Activated CD4-positive, alpha-beta T cell treated with anti-CD3 and anti-CD28 coated beads for 48 hours (primary cell): ENCODE results near the gene KCNC1.

Experiments used
- DNase-seq: peaks from one replicate; pipeline ENCODE4 v3.0.0-alpha.2; 2020

The KCNC1 gene

DNA sequence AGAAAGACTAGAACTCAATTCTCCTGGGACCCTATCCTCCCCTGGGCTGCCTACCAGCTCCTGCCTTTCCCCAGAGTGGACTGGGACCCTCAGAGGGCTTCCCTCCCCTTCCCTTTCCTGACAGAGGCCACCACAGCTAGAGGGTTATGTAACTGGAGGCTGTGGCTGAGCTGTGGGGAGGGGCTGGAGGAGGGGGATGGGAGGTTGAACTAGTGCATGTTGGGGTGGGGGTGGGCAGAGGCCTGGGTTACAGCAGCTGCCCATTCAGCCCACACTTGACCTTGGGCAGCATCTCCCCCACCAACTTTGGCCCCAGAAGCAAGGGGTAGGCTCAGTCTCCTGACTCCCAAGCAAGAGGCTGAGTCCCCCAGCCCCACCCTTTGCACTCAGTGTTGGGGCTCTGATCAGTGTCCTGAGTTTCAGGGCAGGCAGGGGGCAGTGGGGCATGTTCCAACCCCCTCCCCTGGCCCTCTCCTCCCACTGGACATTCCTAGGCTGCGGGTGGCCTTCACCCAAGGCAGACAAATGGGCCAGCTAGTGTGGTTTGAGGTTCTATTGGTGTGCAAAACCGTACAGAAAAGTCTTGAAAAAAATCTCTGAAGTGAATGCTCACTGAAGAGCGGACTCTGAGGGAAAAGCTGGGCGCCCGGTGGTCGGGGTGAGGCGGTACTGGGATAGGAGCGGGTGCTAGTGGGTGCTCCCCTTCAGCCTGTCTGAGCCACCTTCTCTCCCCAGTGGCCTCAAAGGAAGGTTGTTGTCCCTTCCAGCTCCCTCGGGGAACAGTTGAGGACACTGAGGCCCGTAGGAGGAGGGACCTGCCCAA, 3.8 kb downstream of the KCNC1 start:
- DNase-seq: no peak

DNA sequence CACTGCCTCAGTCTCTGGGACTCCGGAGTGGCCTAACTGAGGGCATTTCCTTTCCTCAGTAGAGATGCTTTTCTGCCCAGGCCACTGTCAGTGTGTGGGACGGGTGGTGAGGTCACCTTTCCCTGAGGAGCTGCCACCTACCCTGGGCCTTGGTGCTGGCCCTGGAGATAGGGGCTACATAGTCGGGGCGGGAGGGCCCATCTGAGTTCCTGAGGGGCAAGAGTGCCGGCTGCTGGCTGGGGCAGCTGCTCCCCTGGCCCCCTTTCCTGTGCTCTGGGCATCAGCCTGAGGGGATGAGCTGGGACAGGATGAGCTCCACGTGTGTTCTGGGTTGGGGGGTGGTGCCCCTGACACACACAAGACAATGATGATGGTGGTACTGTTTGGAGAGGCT, 5.4 kb downstream of the KCNC1 start:
- no peak for DNase-seq

DNA sequence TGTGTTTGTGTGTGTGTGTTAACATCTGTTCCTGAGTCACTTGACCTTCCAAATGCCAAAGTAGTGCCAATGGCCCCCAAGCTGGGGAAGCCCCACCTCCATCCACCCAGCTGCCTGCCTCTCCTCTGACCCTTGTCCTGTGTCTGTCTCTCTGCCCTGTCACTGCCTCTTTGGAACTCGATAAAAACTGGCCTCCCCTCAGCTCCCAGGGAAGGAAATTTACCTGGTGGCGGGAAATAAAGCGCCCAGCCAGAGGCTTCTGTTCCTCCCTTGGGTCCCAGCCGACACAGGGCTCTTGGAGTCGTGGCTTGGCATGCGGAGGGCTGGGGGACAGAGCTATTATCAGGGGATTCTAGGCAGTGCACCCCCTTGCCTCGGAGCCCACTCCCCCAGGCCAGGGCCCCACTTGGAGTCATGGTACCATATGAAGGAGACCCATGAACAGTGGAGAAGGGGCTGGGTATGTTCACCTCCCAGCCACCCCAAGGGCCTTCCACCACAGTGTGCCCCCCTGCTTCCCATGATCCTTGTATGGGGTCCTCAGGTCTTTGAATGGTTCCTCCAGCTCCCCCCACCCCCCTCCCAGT, 6.2 kb downstream of the KCNC1 start:
- DNase-seq: no peak

DNA sequence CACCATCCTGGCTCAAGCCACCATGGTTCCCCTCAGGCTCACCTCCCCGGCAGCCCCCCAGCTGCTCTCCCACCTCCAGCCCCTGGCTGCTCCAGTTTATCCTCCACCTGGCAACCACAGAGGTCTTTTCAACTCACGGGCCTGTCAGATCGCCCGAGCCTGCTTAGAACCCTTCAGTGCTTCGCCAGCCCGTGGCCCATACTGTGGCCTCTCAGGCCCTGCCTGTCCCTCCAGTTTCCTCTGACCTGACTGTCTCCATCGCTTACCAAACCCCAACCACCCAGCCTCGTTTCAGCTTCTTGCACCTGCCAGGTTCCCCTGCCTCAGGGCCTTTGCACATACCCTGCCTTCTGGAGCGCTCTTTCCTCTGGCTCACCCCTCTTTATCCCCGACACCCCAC, 6.9 kb downstream of the KCNC1 start:
- no peak for DNase-seq

DNA sequence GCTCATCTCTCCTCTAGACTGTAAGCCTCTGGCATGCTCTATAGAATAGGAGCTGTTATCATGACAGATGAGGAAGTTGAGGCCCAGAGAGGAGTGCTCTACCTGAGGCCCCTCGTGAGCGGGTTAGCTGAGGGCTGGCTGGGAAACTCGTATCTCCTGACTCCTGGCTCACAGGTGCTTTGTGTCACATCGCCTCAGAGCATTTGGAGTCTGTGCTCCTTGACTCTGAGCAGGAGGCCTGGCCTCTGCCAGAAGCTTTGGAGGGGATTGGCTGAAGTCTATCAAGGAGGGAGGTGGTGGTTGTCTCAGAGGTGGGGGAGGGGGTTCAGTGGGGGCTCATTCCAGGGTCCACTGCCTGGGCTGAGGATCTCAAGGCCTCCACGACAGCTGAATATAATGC, 7.4 kb downstream of the KCNC1 start:
- no peak for DNase-seq

DNA sequence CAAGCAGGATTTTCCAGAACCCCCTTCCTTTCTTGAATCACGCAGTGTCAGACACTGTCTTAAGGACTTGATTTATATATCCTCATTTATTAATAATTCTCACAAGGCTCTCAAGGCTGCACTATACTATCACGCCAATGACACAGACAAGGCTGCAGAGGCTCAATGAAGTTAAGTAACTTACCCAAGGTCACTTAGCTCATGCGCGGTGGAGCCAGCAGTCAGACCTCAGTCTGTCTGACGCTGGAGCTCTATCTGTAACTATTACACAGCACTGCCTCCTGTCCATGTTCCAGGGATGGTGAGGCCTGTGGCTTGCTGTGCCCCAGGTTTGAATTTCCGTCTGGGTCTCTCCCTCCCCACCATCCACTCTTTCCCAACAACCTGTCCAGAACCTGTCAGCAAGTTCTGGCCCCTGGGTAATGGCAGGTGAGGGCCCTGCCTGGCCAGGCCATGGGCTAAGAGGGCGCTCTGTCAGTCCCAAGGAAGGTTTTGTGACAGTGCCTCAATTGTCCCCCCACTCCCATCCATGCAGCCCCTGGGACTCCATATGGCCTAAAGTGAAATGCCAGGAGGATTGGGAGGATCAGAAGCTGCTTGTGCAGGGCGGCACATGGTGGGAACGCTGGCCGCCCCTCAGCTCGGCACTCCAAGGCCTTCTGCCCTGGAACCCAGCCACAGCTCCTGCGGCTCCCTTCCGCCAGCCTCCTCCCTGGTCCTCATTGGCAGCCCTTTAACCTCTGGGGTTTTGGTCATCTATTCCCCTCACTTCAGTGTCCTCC, 8.6 kb downstream of the KCNC1 start:
- no peak for DNase-seq

DNA sequence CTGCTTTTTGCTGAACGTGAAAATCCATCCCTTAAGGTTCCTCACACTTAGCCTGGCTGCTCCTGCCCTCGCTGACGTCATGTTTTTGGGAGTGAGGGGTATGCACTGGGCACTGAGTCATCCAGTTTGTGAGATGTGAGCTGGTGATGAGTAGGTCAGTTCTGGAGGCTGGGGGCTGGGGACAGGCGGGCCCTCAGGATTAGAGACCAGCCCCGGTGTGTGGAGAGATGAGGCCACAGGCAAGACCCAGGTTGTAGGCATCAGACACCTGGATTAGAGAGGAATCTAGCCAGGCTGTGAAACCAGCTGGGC, 9.2 kb downstream of the KCNC1 start:
- no peak for DNase-seq

DNA sequence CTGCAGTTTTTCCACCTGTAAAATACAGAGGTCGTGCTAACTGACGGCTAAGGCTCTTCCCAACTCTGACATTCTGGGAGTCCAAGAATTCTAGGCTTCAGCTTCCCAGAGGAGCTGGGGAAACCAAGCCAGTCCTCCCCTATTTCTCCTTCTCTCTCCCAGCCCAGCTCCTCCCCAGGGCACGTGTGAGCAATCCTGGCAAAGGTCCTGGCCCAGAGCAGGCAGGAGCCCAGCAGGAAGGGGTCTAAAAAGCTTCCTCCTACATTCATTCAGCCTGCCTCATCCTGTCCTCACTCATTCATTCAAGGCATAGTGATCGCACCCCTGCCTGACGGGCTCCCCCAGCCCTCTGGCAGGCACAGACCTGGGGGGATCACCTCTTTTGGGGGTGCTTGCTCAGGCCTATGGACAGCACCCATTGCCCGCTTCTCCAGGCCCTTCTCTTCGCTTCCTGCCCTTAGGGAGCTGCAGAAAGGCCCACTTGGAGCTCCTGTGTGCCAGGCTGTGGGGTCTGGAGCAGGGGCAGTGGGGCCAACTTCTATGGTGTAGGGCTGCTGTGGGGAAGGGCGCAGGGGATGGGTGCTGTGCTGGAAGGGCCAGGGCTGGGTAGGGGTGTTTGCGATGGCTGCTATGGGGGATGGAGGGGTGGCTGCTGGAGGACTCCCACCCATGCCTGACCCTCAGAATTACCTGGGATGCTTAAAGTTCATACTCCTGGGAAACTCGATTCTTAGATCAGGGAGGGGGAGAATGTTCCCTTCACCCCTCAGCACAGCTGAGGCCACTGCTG, 9.8 kb downstream of the KCNC1 start:
- DNase-seq: no peak

DNA sequence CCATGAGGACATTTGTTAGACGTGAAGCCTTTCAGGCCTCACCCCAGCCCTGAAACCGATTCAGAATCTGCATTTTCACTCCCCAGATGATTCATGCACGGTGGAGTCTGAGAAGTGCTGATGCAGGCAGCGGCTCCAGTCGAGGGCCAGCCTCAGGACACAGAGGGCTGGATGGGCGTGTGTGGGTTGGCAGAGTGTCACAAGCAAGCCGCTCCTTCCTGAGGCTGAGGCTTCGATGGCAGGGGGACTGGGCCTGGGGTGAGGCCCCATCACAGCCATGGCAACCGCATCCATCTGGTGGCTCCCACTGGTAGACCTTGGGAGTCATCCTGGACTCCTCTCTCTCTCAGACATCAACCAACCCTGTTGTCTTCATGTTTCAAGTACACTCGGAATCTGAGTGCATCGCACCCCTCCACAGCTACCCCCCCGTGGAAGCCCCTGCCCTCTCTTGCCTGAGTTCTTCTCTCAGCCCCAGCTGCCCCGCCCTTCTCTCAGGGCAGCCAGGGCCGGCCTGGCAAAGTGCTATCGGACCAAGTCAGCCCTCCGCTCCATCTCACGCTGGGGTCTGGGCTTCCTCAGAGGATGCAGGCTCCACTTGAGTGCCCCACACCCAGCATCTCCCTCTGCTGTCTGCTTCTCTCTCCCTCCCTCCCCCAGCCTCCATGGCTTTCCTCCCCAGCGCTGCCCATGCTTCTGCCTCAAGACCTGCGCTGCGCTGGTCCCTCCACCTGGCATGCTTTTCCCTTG, 10.6 kb downstream of the KCNC1 start:
- DNase-seq: no peak

DNA sequence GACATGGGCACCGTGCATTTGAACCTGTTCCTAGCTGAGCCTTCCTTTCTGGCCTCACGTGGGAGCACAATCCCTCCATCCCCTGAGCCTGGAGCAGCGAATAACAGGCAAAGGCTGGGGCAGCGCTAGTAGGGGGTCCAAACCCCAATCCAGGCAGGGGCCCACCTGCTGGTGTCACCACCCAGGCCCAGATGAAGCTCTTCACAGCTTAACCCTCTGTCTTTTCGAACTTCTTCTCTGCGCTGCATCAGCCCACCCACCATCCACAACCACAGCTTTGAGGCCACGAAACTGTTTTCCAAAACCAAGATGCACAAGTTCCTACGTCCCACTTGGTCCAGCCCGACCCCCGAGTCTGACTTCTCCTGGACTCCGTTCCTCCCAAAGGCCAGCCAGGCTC, 11.5 kb downstream of the KCNC1 start:
- no peak for DNase-seq

DNA sequence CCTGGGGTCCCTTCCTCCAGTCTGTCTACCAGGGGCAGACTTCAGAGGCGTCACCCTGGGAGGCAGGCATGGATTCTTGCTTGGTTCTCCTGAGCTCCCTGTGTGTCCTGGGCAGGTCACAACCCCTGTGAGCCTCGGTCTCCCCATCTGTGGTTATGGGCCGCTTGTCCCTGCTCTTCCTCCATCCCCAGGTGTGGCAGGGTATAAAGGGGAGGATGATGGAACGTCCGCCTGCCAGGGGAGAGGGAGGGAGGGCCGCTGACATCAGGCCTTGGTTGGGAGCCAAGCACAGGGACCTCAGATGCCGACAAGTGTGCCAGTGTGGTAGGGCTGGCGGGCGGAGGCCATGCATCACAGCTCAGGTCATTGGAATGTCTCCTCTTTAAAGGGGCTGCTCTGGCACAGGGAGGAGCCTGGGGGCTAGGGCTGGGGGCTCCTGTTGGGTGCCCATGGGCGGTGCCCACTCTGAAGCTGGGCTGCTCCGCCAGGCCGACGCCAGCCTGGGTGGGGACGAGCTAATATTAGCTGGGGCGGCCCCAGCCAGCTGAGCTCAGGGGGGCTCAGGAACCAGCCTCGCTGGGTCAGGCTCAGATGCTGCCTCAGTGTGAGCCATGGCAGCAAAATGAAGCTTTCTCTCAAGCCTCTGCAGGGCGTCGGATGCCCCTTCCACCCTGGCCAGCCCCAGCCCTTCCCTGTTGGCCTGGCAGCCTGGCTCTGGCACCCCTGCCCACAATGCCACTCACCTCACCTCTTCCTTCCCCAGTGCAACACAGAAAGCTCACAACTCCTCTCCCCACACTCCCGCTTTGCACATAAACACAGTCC, 12.8 kb downstream of the KCNC1 start:
- DNase-seq: no peak

DNA sequence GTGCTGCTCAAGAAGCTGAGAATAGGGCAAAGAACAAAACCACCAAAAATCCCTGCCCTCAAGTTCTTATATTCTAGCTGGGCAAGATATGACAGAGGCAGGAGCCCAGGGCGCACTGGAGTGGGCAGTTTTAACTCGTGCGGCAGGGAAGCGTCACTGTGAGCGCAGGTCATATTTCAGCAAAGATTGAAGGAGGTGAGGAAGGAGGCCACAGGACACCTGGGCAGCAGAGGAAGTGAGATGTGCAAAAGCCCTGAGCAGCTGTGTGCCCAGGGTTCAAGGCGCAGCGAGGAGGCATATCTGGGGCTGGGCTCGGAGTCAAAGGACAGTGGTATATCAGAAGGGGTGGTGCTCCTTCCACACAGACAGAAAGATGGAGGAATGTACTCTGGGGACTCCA, 13.5 kb downstream of the KCNC1 start:
- DNase-seq: no peak

DNA sequence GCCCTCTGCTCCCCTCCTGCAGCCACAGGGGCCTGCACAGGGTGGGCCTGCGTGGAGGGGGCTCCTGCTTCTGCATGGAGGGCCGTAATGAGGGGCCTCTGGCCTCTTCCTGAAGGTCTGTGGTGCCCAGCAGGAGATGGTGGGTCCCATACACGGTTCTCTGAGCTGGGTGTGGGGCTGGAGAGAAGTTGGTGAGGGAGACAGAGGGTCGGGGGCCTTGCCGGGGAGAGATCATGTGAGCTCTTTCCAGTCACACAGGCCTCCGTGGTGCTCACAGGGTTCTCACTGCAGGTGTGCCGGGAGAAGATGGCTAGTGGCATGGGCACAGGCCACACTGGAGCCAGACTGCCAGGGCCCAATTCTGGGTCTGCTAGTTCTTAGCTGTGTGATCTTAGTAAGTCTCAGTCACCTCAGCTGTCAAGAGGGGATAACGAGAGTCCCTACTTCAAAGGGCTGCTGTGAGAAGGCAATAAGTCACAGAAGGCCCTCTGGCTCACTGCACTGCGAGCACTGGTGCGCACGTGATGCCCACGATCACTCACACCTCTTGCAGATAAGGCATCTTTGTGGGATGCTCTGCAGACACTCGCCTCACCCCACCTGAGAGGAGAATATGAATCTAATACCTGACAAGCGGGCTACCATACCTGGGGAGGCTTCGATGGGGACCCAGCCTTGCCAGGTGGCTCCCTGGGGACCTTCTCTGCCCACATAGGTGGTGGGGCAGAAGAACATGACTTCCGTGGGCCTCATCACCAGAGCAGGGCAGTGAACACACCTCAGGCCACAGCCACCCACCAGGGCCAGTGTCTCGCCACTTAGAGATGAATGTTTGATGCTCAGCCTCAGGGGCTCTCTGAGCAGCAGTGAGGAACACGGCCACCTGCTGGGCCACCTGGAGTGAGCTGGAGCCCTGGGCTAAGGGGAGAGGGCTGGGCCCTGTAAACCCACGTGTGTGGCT, 14.5 kb downstream of the KCNC1 start:
- no peak for DNase-seq

DNA sequence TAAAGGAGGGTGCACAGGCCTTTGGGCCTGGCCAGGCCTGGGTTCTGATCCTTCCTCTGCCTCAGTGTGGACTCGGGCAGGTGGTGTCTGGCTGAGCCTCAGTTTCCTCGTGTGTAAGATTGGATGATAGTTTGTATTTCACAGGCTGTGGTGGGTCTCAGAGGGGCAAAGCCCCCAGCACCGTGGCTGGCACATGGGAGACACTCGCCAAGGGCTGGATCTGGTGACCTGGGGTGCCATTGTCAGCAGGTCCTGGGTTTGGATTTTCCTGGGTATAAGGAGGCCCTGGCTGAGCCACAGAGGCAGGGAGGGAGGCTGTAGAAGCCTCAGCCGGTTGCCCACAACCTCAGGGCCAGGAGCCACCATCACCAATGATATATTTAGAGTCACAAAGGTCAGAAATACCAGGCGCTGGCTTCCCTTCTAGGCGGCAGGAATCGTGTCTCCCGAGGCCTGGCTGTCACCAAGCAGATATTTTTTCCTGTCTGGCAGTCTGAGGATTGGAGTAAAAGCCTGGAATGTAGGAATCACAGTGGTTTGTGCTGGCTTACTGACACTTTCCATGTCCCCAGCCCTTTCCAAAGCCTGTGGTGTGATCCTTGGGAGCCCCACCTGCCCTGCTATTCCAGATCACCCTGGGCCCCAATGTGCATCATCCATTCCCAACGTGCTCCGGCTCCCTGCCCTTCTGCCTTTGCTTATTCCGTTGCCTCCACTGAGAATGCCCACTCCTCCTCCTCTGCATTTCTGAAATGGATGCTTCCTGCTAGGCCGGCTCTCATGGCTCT, 15.6 kb downstream of the KCNC1 start:
- no peak for DNase-seq

DNA sequence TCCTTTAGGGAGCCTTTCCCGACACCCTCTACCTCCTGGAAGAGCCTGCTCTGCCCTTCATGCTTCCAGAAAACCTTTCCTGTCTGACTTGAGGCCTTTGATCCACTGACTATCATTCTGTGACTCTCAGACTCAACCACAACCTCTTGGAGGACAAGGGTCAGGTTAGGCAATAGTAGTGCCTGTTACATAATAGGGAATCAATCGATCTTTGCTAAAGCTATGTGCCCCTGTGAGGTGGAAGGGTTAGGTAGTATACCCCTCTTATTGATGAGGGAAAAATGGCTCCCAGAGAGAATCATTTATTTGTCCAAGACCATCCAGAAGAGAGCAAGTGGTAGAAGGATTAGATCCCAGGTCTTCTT, 16.2 kb downstream of the KCNC1 start:
- DNase-seq: no peak

DNA sequence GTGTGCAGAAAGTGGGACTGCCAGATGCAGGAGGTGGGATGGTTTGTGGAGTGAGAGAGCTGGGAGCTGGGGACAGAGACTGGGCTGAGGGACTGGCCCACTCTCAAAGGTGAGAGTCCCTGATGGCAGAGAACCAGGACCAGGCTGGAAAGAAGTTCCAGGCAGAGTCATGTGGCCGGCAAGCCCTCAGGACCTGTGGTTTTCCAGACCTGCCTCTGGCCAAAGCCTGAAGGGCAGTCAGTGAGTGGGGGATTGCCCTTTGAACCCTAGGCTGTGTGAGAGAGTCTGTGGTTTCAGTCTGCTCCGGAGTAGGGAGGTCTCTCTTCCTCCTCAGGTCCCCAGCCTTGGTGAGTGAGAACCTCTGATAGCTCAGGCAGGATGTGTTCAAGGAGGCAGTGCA, 17.0 kb downstream of the KCNC1 start:
- no peak for DNase-seq

DNA sequence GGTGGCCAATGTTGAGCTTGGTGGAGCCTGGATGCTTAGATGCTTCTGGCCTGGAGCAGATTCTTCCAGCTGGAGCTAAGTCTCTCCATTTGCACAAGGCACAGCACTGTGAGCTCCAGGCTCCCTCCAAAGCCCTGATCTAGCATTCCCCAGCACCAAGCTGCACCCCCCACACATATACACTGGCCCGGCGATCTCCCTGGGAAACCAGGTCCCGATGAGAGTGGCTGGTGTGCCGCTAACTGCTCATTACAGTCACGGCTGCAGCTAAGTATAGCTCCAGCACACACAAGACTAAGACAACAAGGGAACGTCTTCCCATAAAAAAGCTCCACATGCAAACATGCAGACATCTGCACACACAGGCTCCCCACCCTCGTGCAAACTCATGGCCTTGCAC, 17.6 kb downstream of the KCNC1 start:
- DNase-seq: no peak

DNA sequence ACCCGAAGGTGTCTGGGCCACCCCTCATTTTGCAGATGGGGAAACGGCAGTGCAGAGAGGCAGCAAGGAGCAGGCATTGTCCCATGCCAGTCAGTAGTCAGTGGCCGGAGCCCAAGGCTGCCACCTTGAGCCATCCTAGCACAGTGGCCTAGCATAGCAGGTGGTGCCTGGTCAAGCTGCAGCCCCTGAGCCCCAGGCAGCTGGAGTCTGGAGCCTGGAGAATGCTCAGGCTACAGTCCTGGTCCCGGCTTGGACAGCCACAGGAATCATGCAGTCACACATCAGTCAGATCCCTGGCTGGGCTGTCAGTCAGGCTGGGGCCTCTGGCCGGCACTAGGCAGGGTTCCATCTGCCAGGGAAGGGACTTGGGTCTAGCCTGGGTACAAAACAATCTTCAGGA, 18.6 kb downstream of the KCNC1 start:
- no peak for DNase-seq

DNA sequence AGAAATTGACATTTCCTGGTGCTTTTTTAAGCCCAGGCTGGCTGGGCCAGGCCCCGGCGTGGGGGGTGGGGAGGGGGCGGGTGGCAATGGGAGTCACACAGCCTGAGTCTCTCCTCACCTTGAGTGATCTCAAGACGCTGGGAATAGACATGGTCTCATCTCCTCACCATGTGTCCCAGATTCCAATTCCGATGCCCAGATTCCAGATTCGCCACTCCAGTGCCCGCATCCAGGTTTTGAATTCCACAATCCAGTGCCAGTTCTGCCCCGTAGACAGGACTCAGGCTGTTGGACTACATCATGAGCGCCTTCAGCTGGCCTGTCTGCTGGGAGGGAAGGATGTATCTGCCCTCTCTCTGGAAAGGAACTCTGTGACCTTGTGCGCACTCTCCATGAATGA, 19.1 kb downstream of the KCNC1 start:
- DNase-seq: no peak

DNA sequence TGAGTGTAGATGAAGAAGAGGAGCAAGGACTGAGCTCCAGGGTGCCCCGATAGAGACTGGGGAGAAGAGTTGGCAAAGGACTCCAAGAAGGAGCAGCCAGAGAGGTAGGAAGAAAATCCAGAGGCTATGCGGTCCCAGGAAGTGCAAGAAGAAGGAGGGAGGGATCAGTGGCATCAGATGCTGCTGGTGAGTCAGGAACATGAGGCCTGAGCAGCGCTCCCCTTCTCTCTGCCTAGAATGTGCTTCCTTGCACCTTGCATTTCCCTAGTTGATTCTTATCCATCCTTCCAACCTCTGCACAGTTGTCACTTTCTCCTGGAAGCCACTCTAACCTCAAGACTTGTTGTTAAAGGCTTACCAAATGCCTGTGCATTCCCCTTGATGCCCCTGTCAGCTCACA, 21.3 kb downstream of the KCNC1 start:
- no peak for DNase-seq
